GM12801 (cell line): ENCODE data around the gene TRAM1L1.

Experiments used
- TF ChIP-seq, protein P1 (sequence below): IDR thresholded peaks from one replicate; pipeline ENCODE4 v1.5.1; 2011; ENCODE audit warnings: control low read depth; ENCODE audit not compliant: insufficient read length; ENCODE audit errors: extremely low read depth

The TRAM1L1 gene

GRCh38 chr4:117084866-117085701 is at the start of gene TRAM1L1:
TSS of gene TRAM1L1 (minus strand) at chr4:117085576. CDS start at chr4:117085393, 183 bp downstream.
- TF ChIP-seq, protein P1, sequence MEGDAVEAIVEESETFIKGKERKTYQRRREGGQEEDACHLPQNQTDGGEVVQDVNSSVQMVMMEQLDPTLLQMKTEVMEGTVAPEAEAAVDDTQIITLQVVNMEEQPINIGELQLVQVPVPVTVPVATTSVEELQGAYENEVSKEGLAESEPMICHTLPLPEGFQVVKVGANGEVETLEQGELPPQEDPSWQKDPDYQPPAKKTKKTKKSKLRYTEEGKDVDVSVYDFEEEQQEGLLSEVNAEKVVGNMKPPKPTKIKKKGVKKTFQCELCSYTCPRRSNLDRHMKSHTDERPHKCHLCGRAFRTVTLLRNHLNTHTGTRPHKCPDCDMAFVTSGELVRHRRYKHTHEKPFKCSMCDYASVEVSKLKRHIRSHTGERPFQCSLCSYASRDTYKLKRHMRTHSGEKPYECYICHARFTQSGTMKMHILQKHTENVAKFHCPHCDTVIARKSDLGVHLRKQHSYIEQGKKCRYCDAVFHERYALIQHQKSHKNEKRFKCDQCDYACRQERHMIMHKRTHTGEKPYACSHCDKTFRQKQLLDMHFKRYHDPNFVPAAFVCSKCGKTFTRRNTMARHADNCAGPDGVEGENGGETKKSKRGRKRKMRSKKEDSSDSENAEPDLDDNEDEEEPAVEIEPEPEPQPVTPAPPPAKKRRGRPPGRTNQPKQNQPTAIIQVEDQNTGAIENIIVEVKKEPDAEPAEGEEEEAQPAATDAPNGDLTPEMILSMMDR: no peak

GRCh38 chr4:117134386-117134785 is 49.0 kb upstream of the TRAM1L1 start:
- TF ChIP-seq, protein P1: no peak

- TF ChIP-seq, protein P1: no peak
Observed at GRCh38 chr4:117096886-117097285, 11.5 kb upstream of the TRAM1L1 start.

DNA sequence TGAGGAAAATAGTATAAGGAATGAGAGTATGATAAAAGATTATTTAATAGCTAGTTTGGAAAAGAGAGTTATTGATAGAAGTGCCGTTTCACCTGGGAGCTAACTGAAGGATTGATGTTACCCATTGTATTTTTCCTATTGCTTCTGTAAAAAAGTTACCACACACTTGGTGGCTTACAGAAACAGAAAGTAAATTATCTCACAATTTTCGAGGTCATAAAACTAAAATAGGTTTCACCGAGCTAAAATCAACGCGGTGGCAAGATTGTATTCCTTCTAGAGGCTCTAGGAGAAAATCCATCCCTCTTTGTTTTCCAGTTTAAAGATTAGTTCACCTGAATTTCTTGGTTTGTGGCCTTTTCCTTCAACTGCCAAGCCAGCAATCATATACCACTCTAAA is 11.1 kb upstream of the TRAM1L1 start:
- TF ChIP-seq, protein P1: no peak

DNA sequence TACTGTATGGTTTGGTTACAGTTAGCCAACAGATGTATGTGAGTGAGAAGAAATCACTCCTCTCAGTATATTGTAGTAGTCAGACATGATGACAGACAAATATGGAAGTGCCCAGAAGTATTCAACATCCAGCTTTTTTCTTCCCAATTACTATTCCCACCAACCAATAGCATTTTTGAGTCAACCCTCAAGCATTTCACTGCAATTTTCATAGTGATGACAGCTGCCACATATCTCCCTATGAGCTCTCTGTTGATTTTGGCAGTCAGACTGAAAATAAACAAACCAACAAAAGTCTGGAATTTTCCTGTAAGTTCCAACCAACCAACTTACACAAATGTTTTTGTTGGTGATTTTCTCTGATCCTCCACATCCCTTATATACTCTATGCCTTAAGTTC is 8.2 kb upstream of the TRAM1L1 start:
- TF ChIP-seq, protein P1: no peak

DNA sequence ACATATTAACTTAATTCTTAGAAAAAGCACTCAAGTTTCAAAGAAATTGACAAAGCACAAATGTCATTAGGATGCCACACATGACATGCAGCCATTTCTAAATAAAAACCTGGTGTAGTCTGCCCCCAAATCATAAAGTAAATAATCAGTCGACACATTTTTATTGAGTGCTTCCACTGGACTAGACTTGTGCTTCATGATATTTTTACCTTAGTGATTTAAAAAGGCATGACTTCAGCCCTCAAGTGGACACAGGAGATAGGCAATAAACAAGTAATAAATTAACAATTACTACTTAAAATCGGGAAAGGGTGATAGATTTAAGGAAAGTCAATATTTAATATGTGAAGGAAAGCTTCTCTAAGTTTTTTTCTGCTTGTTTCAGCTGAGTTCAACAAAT is 7.6 kb downstream of the TRAM1L1 start:
- TF ChIP-seq, protein P1: no peak

- TF ChIP-seq, protein P1: no peak
Observed at GRCh38 chr4:117068120-117068519, 17.3 kb downstream of the TRAM1L1 start.
